ENCODE measurements around the gene RNF8. TPM values are rescaled to one million over a fixed set of nuclear protein-coding genes. Genes with fewer than 3 reads are reported as not detected.
"Not testable (repeated sequence)": the region's sequence is repeated elsewhere in the genome, so short reads cannot be mapped to it uniquely, and the experiment has no call there.

Gene RNF8
- total RNA-seq, 1 donor from 2014 or later, result 15.7 TPM

DNA sequence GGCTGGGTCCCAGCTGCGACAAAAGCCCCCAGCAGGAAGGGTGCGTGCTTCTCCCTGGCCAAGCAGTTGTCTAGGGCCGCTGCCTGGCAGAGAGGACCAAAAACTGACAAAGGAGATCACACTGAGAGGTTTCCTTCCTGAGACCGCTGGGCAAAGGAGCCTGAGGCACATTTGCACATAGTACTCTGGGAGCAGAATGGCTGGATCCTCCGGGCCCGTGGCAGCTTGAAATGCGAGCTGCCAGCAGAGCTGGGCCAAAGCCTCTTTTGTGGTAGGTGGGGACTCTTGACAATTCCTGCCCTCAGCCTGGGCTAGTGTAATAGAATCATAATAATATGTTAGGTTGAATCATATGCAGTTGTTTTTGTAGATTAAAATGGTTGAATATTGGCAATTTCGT lies 33.1 kb upstream of the RNF8 start:
- intact Hi-C loops (cut with micrococcal nuclease), result loop anchor here (10.0 kb wide), 1 partner anchor 374 kb away; the partner anchor contains the start of gene MDGA1
- DNase-seq (no peak), ATAC-seq (peak; percentile 19)

DNA sequence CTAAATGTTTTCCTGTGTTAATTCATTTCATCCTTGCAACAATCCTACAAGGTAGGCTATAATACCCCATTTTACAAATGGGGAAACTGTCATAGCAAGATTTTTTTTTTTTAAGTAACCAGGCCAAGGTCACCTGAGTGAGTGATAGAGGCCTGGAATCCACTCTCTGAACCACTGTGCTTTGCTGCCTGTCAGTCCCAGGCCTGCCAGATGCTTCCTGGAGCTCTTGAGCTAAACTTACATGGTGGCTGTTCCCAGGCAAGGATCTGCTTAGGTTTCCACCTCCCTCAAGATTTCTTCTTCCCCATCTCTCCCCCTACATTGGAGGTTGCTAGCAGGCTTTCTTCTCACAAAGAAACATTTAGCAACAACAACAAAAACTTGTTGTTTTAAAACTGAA lies 32.7 kb upstream of the RNF8 start:
- DNase-seq, result no peak
- ATAC-seq, result peak; percentile 66
- intact Hi-C loops (cut with micrococcal nuclease), result loop anchor here (10.0 kb wide), 1 partner anchor 374 kb away; the partner anchor contains the start of gene MDGA1

DNA sequence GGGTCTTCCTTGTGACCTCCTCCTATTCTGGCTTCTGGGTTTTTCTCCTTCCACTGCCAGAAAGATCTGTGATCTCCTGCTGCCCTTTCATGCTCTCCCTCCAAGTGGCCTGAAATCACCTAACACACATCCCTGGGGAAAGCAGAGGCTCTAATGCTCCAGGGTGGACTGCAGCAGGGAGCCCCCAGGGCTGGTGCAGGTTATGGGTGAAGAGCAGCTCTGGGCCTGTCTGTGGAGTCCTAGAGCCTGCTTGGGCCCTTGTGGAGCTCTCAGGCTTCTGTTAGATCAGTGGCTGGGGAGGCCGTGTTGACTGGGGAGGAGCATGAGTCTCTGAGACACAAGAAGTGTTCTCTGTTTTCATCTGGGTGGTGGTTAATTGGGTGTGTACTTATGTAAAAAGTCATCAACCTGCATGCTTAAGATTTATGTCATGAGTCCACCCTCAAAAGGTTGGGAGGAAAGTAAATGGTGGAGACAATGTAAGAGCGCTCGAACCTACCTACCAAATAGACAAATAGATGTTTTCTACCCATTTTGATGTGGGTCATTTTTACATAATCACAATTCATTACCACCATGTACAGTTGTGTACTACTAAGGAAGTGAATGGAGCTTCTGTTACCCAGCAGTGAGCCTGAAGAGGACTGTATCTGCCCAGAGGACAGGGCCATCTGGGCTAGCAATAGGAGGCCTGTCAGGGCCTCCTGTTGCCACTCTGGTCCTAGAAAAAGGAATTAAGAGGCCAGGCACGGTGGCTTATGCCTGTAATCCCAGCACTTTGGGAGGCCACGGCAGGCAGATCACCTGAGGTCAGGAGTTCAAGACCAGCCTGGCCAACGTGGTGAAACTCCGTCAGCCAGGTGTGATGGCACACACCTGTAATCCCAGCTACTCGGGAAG lies 32.0 kb upstream of the RNF8 start:
- ATAC-seq (no peak), DNase-seq (no peak)
- intact Hi-C loops (cut with micrococcal nuclease), result loop anchor here (10.0 kb wide), 1 partner anchor 373 kb away; the partner anchor contains the start of gene MDGA1

DNA sequence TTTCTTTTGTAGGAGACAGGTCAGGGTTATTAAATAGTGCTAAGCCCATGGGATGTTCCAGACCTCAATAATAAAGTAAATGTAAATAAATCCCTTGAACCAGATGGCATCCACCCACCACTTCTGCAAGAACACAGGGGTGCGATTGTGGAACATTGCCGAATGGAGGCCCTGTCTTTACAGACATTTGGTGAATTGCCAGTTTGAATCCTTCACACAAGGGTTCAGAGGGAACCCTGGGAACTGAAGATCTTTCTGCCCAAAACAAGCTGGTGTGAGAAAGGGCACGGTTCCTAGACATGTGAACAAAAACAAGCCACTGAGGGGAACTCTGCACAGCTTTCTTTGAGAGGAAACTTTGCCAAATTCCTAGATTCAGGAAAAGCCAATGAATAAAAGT lies 30.2 kb upstream of the RNF8 start:
- DNase-seq (no peak), ATAC-seq (peak; percentile 17)
- intact Hi-C loops (cut with micrococcal nuclease), result loop anchor here (10.0 kb wide), 1 partner anchor 371 kb away; the partner anchor contains the start of gene MDGA1

DNA sequence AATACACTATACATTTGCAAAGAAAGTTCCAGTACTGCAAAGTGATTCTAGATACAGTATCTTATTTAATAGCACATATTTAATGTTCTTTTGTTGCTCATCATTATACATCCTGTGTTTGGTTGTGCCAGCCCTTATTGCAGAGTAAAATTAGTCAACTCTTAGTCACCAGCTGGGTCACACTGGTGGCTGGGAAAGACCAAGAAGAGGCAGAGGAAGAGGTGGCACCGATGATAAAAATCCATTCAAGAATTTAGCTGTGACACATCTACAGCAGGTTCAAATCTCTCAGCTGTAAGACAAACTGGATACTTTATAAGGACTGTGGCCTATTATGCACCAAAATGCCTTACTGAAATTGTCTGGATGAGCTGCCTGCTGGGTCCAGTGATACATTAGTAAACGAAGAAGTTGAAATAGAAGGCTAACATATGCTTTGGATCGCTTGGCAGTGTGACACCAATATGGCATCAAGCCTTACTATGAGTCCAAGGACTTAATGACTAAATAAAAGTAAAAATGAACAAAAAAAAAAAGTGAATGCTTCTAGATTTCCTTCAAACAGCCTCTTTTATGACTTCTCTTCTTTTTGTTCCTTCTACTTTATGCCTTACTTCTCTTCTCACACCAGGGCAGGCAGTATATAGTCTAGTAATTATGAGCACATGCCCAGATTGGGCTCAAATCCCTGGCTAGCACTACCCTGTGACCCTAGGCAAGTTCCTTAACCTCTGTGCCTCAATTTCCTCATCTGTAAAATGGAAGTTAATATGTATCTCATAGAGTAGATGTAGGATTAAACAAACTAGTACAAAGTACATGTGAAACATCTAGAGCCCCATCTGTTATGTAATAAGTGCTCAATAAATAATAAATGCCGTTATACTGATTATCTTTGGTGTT lies 29.4 kb upstream of the RNF8 start:
- no peak for ATAC-seq
- DNase-seq, result no peak
- intact Hi-C loops (cut with micrococcal nuclease), result loop anchor here (10.0 kb wide), 1 partner anchor 370 kb away; the partner anchor contains the start of gene MDGA1

DNA sequence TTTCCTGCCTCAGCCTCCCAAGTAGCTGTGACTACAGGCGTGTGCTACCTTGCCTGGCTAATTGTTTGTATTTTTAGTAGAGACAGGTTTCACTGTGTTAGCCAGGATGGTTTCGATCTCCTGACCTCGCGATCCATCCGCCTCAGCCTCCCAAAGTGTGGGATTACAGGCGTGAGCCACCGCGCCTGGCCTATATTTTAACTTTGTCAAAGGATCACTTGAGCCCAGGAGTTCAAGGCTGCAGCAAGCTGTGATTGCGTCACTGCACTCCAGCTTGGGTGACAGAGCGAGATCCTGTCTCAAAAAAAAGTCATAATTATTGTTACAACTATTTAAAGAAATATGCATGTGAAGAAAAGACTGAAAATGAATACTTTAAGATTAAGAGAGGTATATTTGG lies 23.4 kb upstream of the RNF8 start:
- DNase-seq; ATAC-seq; intact Hi-C loops (cut with micrococcal nuclease): not testable (repeated sequence)

DNA sequence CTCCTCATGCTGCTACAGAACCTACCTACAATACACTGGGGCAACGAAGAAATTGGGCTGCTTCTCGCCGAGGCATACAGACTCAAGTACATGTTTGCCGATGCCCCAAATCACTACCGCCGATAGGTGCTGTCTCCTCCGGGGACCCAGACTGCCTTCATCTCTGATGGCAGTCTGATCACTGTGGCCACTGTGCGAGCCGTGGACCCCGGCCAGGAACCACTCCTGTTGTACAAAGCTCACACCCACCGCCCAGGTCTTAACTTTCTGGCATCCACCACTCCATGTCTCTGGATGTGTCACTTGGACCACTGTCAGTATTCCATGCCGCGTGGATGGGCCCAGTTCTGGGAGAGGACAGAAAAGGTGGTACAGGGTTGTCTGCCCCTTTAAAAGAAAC lies 22.7 kb upstream of the RNF8 start:
- no peak for ATAC-seq
- no peak for DNase-seq
- intact Hi-C loops (cut with micrococcal nuclease), result no loop called here

DNA sequence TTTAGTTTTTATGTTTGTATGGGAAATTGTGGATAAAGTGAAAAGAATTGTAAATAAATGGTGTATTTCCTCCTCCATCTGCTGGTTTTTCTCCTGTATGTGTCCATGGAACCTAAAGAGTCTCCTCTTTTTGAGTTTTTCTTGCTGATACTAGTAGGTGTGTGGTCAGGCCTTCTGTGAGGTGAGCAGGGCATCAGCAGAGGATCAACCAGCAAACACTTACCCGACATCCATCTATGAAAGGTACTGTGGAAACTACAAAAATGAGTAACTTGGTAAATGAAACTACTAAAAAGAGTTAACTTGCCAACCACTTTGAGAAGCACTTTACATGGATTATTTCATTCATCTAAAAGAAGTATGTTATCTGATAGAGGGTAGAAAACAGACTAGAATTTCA lies 20.9 kb upstream of the RNF8 start:
- DNase-seq (no peak), ATAC-seq (no peak)
- intact Hi-C loops (cut with micrococcal nuclease), result no loop called here

DNA sequence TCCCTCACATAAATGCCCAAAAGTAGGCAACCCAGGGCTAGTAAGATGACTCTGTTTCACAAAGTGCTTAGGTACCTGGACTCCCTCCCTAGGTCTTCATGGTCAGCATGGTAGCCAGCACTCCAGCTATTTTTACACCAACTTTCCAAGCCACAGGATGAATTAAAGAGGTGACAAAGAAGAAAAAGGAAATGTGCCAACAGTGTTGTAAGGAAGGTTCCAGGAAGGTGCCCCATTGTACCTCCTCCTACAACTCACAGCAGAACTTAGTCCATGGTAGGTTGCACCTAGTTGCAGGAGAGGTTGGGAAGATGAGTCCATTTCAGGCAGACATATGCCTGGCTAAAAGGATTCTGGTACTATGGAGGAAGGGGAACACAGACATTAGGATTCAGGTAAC lies 19.7 kb upstream of the RNF8 start:
- intact Hi-C loops (cut with micrococcal nuclease), result no loop called here
- no peak for DNase-seq
- ATAC-seq, result peak; percentile 17

DNA sequence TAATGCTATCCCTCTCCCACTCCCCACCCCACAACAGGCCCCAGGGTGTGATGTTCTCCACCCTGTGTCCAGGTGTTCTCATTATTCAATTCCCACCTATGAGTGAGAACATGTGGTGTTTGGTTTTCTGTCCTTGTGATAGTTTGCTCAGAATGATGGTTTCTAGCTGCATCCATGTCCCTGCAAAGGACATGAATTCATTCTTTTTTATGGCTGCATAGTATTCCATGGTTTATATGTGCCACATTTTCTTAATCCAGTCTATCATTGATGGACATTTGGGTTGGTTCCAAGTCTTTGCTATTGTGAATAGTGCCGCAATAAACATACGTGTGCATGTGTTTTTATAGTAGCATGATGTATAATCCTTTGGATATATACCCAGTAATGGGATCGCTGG lies 15.5 kb upstream of the RNF8 start:
- DNase-seq, result not testable (repeated sequence)

DNA sequence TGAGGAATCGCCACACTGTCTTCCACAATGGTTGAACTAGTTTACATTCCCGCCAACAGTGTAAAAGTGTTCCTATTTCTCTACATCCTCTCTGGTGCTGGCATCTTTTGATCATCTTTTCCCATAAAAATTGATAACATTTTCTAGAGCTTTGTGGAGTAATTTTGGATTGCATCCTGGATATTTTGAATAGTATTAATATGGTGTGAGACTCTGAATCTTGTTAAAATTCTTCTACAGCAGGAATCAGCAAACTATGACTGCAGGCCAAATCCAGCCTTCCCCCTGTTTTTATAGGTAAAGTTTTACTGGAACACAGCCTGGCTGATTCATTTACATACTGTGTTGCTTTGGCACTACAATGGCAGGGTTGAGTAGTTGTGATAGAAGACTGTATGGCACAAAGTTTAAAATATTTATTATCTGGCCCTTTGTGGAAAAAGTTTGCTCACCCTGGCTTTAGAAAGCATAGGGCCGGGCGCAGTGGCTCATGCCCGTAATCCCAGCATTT lies 15.0 kb upstream of the RNF8 start:
- DNase-seq (no peak), ATAC-seq (no peak)
- intact Hi-C loops (cut with micrococcal nuclease), result no loop called here

More for the DNA sequence above, 15.5 kb upstream of the RNF8 start:
- ATAC-seq; intact Hi-C loops (cut with micrococcal nuclease): not testable (repeated sequence)

DNA sequence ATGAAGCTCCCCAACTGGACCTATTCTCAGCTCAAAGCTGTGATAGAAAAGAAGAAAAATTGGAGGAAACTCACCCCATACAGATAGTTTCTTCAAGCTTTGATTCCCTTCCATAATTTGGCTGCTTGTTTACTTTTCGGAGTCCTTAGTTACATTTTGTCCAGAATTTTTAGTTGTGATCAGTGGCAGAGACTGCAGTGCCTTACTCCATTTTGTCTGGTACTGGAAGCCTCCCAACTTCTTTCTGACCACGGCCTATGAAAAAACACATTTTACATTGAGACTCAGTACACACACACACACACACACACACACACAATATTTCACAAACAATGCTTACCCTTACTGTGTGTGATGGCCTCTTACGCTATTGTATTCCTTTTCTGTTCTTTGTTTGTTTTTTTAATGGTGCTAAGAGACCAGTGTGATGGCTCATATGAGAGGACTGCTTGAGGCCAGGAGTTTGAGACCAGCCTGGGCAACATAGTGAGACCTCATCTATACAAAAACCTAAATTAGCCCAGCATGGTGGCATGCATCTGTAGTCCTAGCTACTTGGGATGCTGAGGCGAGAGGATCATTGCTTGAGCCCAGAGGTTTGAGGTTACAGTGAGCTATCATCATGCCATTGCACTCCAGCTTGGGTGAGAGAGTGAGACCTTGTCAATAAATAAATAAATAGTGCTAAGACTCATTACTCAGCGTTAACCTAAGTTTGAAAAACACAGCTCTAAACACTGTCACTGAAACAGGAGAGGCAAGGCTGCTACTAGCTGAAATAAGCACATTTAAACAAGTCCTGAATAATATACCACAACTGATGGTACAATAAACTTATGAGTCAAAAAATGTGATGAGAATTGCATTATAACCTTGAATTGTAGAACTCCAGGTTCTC lies 13.8 kb upstream of the RNF8 start:
- DNase-seq (no peak), ATAC-seq (no peak)
- intact Hi-C loops (cut with micrococcal nuclease), result no loop called here

DNA sequence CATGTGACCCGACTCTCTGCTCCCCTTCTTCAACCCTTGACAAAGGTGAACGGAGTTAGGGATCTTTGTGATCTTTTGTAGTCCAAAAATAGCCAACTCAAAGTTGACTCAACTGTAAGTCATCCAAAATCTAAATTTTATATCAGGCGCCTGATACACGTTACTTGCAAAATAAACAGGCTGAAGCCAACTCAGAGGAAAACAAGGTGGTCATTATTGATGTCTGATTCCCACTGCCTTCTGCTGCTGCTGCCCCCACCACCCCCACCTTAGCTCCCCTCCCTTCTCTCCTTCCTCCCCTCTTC lies 13.2 kb upstream of the RNF8 start:
- DNase-seq (no peak), ATAC-seq (no peak)
- intact Hi-C loops (cut with micrococcal nuclease), result no loop called here

DNA sequence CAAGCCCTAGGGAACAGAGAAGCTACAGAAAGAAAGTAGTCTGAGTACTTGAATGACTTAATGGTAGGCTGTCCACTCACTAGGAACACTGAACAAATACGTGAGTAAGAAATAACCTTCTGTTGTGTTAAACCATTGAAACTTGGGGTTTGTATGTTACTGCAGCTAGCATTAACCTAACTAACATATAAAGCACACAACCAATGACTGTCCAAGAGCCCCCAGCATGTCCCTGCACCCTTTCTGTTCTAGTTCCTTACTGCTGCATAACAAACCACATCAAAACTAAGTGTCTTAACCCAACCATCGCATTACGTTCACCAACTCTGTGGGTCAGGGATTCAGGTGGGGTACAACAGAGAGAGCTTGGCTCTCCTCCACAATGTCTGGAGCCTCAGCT lies 10.5 kb upstream of the RNF8 start:
- no peak for ATAC-seq

DNA sequence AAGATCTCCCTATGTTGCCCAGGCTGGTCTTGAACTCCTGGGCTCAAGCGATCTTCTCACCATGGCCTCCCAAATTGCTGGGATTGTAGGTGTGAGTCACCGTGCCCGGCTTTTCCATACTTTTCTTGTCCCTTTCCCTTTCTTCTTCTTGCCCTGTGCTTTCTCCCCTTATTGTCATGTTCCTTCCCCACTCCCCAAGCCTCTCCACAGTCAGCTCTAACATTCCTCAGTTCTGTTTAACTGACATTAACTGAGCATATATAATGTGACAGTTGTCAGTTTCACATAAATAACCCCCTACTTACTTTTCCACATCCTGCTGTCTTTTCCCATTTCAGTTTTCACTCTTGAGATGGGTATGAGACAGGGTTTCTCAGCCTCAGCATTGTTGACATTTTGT lies 9.5 kb upstream of the RNF8 start:
- intact Hi-C loops (cut with micrococcal nuclease), result no loop called here
- ATAC-seq (no peak), DNase-seq (no peak)

More for the DNA sequence above, 10.5 kb upstream of the RNF8 start:
- DNase-seq, result no peak
- intact Hi-C loops (cut with micrococcal nuclease), result no loop called here

DNA sequence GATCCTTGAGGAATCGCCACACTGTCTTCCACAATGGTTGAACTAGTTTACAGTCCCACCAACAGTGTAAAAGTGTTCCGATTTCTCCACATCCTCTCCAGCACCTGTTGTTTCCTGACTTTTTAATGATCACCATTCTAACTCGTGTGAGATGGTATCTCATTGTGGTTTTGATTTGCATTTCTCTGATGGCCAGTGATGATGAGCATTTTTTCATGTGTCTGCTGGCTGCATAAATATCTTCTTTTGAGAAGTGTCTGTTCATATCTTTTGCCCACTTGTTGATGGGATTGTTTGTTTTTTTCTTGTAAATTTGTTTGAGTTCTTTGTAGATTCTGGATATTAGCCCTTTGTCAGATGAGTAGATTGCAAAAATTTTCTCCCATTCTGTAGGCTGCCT lies 8.0 kb upstream of the RNF8 start:
- intact Hi-C loops (cut with micrococcal nuclease); DNase-seq; ATAC-seq: not testable (repeated sequence)

DNA sequence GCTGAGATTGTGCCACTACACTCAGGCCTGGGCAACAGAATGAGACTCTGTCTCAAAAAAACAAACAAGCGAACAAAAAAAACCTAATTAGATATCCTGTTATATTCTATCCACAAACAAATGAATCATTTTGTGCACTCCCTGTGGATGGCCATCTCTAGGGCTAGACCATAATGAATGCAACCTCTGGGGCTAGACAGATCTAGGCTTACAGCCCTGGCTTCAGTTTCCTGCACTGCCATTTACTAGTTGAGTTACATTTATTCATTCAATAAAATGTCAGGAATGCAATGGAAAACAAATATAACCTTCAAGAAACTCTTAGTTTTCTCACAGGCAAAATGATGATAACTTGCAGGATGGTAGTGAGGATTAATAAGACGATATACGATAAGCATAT lies 6.6 kb upstream of the RNF8 start:
- intact Hi-C loops (cut with micrococcal nuclease), result no loop called here
- DNase-seq (no peak), ATAC-seq (no peak)

DNA sequence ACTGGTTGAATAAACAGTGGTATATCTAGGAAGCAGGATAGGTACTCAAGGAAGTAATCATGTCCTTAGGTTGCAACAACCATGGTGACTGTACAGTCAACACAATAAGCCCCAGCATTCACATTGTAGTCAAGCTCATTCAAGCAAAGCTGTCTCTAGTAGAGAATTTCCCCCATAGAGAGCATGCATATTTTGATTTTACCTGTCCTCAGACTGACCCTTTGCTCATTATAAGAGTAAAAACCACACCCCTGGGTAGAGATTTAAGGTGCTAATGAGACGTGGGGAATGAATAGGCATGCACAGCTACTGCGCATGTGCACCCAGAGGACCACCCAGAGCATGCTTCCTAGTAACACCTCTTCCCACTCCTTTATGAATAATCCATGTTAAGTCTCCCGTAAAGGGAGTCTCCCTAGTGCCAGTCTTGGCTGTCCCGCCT lies 6.1 kb upstream of the RNF8 start:
- DNase-seq (no peak), ATAC-seq (no peak)
- intact Hi-C loops (cut with micrococcal nuclease), result no loop called here

DNA sequence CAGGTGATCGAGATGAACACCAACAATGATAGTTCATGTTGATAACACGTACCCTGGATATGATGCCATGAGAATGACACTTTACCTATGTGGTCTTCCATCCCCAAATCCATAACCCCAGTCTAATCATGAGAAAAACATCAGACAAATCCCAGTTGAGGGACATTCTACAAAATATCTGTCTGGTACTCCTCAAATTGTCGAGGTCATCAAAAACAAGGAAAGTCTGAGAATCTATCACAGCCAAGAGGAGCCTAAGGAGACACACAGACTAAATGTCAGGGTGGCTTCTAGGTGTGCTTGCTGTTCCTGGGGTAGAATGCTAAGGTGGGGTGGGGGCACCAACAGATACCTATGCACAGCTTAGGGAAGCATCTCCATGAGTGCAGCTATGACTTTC lies 2.8 kb upstream of the RNF8 start:
- ATAC-seq (no peak), DNase-seq (no peak)
- intact Hi-C loops (cut with micrococcal nuclease), result no loop called here
